SIG-M5 treated with dmso at 0.1 percent for 504 hours (cell line): ENCODE results near the gene PGS1.
"Not testable (repeated sequence)": the region's sequence is repeated elsewhere in the genome, so short reads cannot be mapped to it uniquely, and the experiment has no call there.

Experiments used
- DNase-seq: peaks from one replicate; lab custom pipeline; 2025; ENCODE audit not compliant: unreplicated experiment; lab: John Stamatoyannopoulos, UW

PGS1 gene

DNA sequence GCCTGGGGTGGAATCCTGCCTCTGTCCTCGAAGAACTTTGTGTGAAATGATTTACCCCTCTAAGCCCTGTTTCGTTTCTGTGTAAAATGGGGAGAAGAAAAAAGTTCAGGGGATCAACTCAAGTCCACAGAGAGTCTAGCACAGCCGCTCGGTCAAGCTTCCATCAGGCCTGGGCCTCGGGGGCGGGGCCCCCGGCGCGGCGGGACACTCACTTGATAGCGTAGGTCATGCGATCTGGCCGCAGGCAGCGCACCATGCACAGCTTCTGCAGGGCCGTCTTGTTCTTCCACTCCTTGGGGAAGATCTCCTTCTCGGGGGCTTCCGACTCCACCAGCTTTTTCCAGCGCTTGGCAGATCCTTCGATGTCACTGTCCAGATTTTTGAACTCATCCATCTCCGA, 65.9 kb downstream of the PGS1 start:
- no peak for DNase-seq

DNA sequence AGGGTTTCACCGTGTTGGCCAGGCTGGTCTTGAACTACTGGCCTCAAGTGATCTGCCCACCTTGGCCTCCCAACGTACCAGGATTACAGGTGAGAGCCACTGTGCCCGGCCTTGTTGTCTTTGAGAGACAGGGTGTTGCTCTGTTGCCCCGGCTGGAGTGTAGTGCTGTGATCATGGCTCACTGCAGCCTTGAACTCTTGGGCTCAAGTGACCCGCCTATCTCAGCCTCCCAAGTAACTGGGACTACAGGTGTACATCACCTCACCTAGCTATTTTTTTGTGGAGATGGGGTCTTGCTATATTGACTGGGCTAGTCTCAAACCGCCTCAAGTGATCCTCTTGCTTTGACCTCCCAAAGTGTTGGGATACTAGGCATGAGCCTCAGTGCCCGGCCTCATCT, 68.4 kb downstream of the PGS1 start:
- DNase-seq, result no peak

DNA sequence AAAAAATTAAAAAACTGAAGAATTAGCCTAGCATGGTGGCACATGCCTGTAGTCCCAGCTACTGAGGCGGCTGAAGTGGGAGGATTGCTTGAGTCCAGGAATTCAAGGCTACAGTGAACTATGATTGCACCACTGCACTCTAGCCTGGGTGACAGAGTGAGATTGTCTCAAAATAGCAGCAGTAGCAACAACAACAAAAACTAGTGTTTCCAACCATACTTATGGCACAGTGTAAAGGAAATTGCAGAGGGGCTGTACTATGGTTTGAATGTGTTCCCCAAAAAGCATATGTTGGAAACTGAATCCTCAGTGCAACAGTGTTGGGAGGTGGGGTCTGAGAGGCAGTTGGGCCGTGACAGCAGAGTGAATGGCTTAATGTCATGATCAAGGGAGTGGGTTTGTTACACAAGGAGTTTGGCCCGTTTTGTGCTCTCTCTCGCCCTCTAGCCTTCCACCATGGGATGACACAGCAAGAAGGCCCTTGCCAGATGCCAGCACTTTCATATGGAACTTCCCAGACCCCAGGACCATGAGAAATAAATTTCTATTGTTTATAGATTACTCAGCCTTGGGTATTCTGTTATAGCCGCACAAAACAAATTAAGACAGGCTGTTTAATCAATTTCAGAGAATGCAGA, 70.0 kb downstream of the PGS1 start:
- DNase-seq, result peak; percentile 12

DNA sequence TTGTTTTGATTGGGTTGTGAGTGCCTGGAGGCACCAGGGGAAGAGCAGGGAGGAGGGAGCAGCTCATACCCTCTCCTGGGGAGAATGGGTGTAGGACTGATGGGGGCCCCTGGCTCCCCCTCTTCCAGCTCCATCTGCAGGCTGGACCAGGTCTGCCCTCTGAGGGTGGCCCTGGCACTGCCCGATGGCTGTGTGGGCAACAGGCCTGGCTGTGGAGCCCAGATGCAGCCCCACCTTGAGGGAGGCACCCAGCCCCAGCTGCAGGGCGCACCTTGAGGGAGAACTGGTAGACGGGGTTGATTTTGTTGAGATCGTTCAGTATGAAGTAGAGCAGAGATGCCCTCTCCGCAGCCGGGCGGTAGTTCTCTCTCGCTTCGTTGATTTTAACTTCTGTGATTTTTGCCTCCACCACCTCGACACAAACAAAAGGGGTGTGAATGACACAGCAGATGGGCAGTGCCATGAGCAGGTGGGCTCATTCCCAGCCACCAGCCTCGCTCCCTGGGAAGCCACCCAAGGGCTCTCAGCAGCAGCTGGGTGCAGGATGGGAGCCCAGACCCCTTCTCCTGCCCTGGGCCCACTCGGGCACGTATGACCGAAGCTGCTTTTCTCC, 71.6 kb downstream of the PGS1 start:
- no peak for DNase-seq

DNA sequence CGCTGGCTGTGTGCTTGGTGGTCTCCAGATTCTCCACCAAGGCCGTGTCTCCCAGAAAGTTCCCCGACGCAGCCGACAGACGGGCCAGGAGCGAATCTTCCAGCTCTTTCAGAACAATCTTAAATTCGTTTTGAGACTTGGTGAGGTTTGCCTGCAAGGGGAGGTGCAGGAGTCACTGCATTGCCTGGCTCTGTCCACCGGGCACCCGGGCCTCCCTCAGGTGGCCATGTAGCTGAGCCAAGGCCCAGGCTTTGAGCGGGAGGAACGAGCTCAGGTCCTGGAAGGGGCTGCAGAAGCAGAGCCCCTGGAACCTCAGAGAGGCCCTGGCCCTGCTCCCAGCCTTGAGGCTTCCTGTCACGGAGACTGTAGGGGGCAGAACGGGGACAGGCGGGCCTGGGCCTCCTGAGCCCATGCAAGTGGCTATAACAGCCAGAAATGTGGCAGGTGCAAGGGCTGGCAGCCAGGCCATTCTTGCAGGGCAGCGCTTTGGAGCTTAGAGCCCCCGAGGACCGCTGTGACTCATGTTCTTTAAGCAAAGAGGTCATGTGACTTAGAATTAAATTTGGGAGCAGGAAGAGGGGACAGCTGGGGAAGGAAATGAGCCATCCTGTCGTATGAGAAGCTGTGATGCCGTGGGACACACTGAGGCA, 72.4 kb downstream of the PGS1 start:
- DNase-seq, result peak; percentile 47

DNA sequence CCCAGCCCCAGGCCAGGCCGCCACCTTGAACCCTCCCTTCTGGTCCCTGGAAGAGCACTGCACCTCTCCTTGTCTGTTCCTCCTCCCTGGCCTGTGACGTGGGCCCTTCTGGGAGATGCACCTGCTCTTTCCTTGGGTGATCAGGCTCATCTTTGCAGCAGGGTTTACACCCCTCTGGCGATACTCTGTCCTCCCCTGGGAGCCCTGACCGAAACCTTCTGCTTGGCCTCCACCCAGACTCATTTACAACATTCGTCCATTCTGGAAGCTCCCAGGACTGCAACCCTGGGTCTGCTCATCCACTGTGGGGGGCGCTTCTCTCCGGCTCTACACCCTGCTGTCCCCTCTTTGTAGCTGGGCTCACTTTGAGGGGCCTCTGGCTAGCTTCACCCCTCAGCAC, 73.3 kb downstream of the PGS1 start:
- no peak for DNase-seq

DNA sequence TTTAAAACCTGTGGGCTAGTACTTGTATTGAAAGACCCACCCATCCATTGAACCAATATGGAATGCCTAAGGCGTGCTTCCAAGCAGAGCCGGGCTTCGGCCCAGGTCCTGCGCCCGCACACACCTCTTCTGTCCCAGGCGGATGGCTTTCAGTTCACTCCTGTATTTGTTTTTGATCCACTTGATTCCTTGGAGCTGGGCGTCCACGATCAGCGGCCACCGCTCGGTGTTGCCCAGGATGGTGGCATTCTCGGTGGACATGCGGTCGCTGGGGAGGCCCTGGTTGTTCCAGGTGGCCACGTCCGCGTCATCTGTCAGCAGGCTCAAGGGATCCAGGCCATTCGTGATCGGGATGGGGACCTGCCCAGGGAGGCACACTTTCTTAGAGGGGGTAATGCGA, 75.9 kb downstream of the PGS1 start:
- DNase-seq, result no peak

DNA sequence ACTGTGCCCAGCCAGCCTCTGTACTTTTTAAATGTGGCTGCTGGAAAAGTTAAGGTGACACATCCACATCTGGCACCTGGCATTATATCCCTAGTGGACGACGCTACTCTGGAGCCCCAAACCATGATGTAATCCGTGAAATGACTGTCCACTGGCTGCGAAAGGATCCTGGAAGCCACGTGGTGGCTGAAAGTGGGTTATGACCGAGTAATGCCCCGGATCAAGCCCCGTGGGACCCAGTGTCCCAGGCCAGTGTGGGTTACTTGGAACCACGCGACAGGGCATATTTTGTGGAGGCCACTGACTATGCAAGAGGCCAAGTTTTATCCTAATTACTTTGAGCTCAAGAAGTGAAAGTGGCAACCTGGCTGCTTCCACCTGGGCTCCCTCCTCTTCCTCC, 79.6 kb downstream of the PGS1 start:
- no peak for DNase-seq

DNA sequence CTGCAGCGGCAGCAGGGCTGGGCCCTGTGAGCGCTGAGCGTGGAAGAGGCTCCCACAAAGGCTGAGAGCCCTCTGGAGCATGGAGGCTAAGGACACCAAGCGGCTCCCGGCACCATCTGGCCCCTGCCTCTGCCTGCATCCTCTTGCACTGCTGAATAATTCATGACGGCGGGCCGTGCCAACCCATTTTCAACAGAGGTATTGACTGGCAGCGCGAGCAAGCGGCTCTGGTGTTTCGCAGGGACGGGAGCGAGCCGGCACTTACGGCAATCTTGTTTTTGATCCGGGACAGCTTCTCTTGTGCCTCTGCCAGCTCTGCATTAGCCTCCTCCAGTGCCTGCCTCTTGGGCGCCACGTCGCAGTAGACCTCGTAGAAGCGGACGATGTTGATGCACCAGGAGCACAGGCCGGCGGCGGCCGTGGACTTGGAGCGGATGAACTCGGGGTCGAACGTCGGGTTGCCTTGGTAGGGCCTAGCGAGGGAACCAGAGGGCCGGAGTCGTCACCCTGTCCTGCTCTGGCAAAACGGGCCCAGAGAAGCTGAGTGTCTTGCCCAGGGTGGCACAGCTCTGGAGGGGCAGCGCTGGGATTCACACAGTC, 80.4 kb downstream of the PGS1 start:
- DNase-seq, result no peak

DNA sequence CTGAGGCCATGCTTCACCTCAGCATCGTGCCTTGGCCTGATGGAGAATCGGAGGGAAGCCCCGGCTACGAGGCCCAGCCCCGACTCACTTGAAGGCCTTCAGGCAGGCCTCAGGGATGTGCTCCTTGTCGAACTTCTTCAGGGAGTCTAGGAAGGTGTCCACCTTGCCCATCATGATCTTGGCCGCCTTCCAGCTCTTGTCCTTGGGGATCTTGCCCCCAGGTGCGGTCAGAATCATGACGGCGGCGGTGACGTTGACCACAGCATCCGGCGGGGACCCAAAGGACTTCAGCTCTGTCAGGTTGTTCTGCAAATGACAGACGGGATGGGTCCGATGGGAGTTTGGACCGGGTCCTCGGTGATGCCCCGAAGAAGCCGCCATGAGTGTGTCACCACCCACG, 81.2 kb downstream of the PGS1 start:
- DNase-seq, result no peak

DNA sequence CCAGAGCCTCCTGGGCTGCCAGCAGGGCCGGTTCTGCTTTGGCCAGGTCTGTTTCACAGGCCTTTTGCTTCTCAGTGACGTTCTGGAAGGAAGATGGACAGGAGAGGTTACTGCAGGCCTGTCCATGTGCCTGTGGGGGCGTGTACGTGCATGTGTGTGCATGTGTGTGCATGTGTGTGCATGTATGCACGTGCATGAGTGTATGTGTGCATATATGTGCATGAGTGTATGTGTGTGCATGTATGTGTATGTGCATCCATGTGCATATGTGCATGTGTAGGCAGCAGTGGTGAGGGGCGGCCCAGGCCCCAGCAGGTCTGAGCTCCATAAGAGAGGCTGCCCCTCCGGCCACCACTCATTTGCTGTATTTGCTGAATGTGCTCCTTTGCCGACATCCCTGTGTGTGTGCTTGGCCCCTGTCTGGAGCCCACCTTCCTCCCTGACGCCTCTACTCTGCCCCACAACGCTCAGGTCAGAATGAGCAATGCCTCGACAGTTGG, 81.8 kb downstream of the PGS1 start:
- no peak for DNase-seq

DNA sequence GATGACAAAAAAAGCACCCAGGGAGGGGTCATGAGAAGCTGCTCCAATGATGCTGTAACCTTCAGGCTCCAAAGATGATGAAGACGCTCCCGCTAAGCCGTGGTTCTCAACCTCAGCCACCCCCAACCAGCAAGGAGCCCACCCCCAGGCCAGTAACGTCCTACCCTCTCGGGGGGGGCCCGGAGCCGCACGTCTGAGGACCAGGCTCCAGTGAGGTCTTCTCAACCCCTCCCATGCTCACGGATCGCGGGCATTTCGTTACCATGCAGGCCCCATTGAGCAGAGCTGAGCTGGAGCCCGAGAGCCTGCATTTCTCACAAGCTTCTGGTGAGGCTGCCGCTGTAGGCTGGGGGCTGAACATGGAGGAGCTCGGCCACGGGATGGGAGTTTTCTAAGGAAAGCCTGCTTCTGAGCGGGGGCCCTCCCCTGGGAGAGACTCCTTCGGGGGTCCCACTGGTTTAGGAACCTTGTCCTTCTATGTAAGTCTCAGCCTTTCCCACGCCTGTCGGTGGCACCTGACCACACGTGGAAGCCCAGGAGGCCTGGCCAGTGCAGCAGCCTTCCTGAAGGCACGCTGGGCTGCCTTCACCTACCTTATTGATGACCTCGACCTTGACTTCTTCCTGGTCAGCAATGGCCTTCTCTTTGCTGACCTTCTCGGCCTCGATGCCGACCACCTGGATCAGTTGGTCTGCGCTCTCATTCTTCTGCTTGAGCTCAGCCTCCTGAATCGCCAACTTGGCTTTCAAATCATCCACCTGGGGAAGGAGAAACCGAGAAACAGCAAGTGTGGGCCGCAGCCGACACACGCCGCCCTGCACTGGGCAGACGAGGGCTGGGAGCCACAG, 82.7 kb downstream of the PGS1 start:
- DNase-seq, result no peak

DNA sequence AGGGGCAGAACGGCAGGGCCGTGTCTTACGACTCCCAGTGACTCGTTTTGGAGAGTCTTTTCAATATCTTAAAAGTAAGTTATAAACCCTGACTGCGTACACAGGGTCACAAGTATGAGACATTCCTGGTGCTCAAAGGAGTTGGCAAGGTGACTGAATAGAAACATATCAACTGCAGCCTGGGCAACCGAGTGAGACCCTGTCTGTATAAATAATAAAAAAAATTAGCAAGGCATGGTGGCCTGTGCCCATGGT, 83.3 kb downstream of the PGS1 start:
- no peak for DNase-seq

DNA sequence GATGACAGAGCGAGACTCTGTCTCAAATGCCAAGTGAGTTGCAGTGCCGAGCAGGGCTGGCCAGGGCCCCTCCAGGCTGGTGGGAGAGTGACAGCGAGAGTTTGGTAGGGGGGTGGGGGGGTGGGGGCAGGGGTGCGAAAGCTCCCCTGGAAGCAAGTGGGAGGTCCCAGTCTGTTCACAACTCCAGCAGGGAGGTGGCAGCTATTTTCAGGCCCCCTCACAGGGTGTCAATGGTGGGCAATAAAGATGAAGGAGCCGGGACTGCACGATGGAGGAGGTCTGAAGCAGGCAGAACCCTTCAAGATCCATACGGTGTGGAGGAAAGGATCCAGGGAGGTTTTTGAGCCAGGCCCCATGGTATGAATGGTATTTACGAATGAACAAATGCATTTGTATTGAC, 83.7 kb downstream of the PGS1 start:
- DNase-seq, result no peak

DNA sequence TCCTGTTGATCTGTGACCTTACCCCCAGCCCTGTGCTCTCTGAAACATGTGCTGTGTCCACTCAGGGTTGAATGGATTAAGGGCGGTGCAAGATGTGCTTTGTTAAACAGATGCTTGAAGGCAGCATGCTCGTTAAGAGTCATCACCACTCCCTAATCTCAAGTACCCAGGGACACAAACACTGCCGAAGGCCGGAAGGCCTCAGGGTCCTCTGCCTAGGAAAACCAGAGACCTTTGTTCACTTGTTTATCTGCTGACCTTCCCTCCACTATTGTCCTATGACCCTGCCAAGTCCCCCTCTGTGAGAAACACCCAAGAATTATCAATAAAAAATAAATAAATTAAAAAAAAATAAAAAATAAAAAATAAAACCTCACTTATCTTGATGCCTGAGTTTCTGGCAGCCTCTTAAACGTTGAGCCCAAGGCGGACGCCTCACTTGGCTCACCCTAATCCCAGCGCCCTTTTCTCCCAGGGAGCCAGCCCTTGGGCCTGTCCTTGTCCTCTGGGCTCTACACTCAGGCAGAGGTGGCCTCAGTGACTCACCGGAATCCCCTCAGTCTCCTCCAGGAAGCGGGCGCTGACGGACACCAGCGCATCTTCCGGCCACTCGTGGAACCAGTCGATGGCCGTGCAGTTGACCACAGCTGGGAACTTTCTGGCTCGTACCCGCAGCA, 87.8 kb downstream of the PGS1 start:
- DNase-seq, result not testable (repeated sequence)

DNA sequence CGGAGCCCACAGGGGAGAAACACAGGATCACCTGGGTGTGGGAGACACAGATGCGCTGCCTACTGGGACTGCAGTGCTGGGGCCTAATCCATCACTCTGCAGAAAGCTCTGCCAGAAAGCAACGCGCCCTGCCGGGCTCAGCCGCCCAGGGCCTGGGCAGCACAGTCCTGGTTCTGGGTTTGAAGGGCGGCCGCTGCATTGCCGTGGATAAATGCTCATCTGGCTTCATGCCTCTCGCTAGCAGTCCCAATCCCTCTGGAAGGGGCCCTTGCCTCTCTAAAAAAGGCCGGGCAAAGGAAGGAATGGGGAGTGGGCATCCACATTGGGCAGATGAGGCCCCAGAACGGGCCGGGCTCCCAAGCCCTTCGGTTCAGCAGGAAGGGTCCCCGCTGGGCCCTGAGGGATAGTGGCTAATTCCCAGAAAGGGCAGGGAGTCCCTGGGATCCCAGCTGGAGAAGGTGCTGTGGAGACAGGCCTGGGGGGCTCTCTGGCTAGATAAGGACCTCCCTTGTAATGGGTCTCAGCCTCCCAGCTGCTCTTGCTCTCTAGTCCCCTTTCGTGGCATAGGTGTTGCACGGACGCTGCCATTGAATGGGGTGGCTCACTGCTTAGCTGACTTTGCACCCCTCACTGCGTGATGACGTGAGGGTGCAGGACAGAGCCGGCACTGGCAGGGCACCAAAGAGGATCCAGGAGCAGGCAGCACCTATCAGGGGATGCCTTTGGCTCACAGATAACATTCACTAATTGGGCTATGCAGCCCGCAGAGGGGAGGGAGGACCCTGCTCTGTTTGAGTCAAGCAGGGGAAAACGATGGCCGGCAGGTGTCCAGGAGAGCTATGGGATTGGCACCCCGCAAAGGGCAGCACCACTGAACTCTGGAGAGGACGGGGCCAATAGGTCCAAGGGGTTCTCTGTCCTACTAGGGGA, 88.6 kb downstream of the PGS1 start:
- DNase-seq, result no peak

DNA sequence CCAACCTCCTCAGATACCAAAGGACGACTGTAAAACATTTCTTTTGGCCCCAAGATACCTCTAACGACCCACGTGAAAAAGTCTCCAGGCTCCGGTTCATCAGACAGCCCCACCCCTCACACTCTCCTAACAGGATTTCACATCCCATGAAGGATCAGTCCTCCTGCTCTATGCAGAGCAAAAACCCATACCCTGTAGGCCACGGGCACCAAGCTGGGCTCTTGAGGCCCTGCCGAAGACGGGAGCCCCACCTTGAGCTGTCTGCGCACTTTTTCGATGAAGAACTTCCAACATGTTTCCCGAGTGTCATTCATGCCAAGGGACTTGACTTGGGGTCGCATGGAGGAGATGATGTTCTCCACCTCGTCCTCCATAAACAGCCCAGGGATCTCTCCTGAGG, 89.9 kb downstream of the PGS1 start:
- no peak for DNase-seq

DNA sequence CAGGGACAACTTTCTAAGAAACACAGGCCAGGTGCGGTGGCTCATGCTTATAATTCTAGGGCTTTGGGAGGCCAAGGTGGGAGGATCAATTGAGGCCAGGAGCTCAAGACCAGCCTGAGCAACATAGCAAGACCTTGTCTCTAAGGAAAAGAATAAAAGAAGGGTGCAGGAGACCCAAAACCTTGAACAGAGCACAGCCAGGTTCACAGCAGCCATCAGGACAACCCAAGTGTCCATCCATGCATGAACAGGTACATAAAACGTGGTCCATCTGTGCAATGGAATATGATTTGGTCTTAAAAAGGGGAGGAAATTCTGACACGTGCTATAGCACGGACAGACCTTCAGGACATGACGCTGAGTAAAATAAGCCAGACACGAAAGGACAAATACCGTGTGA, 91.0 kb downstream of the PGS1 start:
- DNase-seq, result no peak

DNA sequence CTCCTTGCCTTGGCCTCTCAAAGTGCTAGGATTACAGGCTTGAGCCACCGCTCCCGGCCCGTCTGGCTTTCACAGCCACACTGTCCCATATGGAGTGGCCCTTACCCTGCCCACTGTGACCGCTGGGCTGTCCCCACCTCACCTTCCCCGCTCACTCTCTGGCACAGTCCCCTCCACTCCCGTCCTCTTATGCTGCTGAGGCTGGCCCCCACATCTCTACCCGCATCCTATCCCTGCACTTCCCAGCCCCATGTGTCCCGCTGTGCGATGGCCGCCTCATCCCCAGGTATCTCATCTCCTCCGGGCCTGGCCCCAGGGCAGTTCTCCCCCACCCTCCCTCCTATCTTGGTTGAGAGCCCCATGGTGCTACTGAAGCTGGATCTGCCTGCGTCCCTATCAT, 93.2 kb downstream of the PGS1 start:
- DNase-seq, result no peak
